GM21619 (cell line): ENCODE measurements around the gene TNIP1.

Experiments
- ATAC-seq: cut with Tn5 transposase; IDR thresholded peaks from one replicate; pipeline ENCODE4 v1.9.1; 2021; ENCODE audit not compliant: unreplicated experiment

The TNIP1 gene

DNA sequence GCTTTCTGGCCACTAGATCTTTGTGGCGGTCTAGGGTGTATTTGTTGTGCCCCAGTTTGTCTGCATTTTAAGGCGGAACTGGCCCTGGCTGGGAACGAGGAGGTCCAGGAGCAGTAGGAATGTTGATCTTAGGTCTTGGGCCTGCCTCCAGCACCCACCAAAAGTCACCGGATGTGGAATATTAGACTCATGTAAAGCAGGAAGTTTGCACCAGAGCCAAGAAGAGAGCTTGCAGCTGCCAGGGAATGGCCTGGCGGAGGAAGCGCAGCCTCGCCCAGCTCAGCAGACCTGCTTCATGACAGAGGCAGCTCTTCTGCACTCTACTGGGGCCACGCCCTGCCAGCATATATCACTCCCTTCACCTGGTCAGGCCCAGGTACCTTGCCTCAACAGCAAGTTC lies 57.2 kb downstream of the TNIP1 start:
- ATAC-seq: no peak

DNA sequence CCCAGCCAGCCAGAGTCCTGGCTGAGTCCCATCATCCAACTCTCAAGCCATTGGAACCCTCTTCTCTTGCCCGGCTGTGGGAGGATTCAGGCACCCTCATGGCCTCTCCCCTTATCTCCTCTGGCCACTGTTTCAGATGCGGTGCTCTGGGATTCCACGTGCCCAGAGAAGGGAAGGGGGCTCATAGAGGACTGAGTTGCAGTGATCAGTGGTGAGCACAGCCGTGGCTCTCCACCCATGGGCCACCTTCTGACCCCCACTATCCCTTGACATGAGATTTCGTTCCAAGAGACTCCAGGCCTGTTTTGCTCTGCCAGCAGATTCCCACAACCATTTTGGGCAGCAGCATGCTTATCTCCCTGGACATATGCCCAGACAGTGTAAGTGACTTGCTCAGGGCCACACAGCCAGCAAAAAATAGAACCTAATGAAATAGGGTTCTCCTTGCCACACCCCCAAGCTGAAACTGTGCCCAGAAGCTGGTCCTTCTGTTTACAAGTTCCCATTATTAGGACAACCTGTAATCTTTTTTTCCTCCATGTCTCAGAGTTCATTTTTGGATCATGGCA lies 57.7 kb downstream of the TNIP1 start:
- no peak for ATAC-seq

DNA sequence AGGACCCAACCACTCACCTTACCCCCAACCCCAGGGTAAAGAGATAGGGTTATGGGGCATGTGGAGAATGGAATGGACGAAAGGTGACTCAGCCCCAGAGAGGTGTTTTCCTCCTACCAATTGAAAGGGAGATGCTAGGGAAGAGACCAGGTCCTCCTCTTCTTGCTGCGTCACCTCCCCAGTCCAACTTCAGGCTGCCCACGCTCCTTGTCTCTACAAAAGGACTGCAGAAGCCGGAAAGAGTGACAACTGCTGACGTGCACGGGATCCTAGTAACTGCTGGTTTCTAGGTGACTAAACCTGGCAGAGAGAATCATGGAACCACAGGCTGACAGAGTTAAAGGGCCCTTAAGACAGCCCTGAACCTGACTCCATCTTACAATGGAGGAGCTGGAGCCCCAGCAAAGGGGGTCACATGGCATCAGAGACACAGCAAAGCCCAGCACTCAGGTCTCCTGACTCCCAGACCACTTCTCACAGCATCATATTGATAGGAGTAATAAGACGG lies 58.3 kb downstream of the TNIP1 start:
- ATAC-seq: no peak

DNA sequence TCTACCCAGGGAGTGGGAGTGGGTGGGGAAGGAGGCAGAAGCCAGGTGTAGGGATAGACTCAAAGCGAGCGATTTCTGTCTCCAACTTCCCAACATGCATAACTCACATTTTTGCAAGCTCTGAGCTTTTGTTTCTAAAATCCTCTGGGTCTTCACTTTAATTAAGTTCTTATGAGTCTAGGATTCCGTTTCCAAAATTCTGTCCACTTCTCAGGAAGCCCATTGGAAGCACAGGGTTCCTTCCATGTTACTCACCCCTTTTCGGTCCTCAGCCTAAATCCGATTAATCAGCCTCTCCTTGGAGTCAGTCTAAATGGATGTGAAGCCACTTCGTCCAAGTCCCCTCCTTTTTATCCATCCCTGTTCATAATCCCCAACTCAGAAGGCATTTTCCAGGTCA lies 59.1 kb downstream of the TNIP1 start:
- ATAC-seq: no peak

DNA sequence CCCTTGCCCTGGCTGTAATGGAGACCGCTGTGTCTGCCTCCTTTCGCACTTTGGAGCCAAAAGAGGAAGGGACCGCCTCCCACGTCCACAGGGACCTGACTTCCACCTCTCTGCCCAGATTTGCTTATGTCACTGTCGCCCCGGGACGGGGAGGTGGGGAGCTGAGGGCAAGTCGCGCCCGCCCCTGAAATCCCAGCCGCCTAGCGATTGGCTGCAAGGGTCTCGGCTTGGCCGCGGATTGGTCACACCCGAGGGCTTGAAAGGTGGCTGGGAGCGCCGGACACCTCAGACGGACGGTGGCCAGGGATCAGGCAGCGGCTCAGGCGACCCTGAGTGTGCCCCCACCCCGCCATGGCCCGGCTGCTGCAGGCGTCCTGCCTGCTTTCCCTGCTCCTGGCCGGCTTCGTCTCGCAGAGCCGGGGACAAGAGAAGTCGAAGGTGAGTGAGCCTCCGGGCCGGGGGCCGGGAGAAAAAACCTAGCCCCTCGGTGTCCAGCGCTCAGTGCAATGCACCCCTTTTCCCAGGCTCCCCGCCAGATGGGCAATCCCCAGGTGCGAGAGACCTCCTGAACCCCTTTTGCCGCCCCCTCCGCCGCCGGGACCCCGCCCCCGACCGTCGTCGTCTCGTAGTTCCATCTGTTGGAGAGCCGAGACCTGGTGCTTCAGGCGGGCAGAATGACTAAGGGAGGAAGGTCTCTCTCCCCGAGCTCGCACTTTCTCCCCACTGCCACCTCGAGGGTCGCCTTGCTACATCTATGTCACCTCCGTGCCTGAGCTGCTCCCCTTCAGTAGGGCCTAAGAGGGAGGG lies 60.3 kb downstream of the TNIP1 start, which contains the start of gene GPX3:
TSS of gene GPX3 (plus strand) at position 288 of the 807 bp plus-strand sequence. CDS start at position 352, 64 bp downstream.
- no peak for ATAC-seq

DNA sequence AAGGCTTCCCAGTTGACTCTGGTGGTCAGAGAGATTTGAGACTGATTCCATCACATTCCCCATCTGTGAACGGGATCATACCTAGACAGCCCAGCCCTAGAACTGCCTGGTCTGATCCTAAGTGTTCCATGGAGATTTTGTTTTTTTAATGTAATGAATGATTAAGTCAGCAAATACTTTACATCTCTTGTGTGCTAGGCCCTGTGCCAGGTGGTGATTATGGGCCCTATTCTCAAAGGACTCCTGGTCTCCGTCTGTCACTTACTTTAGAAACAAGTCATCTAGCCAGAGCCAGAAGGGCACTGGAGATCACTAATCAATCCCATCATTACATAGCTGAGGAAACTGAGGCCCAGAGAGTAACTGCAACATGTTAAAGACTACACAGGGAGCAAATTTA lies 61.5 kb downstream of the TNIP1 start:
- no peak for ATAC-seq

DNA sequence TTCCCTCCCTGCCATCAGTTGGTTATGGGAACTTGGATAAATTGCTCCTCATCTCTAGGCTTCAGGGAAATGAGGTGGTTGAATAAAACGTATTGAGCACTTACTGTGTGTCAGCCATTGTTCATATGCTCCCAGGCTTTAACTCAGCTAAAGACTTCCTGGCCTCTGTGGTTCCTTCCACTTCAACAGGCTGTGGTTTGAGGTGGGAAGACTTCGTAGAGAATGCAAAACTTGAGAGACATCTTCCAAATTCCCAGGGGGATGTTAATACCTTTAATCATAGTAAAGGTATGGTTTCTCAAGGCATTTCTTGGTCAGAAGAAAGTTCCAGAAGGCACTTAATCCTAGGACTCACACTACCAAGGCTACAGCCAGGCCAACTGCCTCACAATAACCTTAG lies 62.0 kb downstream of the TNIP1 start:
- ATAC-seq: no peak

DNA sequence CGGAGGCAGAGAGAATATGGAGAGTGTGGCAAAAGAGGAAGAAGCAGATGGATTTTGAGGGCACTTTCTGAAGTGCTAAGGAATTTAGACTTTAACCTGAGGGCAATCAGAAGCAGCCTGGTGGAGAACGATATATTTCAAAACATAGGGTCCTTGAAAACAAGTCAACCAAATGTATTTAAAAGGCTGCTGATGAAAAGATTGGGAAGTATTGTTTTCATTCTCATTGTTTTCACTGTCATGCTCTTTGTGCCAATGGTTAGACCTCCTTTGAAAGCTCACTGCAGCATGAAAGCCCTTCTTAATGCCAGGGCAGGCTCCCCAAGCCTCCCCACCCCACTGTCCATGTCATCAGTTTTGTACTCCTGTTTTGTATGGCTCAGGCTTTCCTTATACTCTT lies 62.9 kb downstream of the TNIP1 start:
- no peak for ATAC-seq

DNA sequence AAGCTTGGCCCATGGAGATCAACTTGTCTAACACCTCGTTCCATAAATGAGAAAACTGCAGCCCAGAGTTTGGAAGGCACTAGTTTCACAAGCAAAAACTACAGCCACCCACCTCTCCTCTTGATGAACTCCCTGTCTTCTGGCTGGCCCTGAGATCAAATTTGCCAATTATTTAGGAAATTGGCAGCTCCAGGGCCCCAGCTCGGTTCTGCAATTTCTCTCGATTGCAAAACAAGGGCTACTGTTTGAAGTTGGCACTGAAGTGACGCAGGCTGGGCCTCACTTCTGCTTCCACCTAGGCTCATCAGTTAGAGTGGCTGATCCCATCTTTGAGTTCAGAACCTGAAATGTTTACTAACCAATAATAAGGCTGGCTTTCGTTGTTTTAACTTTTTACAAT lies 64.1 kb downstream of the TNIP1 start:
- no peak for ATAC-seq

DNA sequence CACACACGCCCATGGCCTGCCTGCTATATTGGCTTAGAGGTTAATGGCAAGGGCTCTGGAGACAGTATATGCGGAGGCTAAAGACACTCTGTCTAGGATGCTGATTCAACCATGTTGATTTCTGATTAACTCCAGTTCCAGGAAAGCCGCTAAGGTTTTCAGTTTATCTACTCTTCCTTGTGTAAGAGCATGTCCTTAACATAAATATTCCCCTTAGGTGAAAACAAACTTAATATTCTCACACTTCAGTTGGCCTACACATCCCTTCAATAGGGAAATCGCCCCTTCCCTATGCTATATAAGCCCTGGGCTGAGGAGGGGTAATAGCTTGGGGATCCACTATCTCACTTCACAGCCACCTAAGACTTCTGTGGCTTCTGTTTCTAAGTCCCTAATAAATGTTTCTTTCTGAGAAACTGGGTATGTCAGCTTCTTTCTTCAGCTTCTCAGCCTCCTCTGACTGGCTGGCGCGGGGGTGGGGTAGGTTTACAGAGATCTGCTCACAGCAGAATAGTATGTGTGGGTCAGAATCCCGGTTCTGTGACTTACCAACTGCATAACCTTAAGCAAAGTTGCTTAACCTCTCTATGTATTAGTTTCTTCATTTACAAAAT lies 64.8 kb downstream of the TNIP1 start:
- ATAC-seq: no peak

DNA sequence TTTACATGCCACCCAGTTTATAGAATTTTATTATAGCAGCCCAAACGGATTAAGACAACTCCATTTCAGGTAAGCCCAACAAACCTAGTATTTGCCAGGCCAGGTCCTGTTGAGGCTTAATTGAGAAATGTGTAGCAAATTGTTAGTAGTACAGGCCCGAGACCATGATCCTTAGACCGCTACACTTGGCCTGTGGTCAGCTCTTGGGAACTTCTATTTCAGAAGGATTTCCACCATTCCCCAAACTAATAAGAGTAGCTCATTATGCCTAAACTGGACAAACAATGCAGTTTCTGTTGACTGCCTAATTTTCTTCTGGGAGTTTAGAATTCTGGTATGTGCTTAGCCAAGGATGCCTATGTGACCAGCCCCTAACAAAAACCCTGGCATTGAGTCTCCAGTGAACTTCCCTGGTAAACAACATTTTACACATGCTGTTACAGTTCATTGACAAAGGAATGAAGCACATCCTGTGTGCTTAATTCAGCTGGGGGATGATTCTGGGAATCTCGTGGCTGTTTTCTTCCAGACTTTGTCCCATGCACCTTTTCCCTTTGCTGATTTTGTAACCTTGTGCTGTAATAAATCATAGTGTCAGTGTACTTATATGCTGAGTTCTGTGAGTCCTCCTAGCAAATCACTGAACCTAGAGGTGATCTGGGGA lies 66.0 kb downstream of the TNIP1 start:
- no peak for ATAC-seq

DNA sequence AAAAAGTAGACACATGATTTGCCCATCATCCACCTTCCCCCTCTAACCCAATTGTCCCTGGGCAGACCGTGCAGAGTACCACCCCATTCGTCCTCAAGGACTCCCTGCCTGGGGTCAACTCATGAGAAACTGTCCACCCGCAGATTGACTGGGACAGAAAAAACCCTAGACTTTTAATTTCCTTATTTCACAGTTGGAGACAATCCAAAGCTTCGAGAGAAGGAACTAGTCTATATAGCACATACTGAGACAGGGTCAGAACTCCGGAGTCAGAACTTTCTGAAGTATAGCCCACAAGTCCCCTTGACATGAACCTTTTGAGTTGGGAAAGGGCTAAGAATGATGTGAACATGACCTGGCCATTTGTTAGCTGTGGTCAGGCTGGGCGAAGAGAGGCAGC lies 68.0 kb downstream of the TNIP1 start:
- ATAC-seq: no peak

DNA sequence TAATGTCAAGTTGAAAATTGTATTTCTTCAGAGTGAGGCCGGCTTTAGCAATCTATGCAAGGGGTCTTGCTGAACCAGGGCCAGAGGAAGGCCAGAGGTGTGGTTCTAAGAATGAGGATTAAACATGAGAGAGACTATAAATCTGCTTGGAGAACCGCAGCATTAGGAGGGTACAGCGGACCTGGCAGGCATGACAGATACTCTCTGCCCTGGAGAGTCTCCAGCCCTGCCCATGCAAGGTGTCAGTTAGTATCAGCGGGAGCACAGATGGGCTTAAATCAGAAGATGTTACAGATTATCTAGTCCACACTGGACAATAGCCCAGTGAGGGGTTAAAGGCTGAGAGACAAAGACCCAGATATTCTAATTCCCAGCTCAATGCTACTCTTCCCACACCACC lies 71.9 kb downstream of the TNIP1 start:
- no peak for ATAC-seq

DNA sequence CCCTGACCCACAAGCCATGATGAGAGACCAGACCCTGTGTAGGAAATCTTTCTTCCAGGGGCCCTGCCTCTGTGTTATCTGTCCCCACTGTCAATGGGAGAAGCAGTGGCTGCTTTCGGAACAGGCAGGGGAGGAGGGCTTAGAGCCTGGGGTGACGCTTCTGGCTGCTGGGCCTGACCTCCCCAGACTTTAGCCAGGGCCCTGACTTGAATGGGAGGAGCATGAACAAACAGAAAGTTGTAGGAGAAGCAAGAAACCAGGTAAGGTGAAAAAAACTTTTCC lies 72.7 kb downstream of the TNIP1 start:
- no peak for ATAC-seq

DNA sequence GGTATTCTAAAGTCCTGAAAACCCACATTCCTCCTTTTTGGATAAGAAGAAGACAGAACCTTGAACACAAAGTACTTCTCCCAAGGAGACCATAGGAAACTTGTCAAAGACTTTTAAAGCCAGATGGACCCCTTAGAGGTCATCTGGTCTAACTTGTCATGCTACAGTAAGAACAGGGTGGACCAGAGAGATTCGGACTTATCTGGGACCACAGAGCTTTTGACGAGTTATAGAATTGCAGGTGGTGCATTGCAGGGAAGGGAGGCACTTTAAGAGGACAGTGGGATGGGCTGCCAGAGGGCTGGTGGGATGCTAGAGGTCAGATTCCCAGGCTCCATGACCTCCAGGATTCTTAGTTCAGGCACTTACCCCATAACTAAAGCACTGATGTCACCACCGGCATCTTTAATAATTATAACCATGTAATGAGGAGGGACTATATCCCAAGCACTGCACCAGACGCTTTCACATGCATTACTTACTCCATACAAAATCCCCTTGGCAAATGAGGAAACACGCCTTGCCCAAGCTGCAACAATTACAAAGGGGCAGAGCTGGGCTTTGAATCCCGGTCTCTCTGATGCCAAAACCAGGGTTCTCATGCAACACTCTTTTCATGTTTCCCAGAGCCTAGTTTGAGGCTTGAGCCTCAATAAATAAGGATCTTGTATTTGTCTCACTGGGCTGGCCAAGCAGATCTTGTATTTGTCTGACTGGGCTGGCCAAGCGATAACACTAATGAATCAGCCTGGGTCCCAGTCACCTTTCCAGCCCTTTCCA lies 73.2 kb downstream of the TNIP1 start:
- no peak for ATAC-seq

DNA sequence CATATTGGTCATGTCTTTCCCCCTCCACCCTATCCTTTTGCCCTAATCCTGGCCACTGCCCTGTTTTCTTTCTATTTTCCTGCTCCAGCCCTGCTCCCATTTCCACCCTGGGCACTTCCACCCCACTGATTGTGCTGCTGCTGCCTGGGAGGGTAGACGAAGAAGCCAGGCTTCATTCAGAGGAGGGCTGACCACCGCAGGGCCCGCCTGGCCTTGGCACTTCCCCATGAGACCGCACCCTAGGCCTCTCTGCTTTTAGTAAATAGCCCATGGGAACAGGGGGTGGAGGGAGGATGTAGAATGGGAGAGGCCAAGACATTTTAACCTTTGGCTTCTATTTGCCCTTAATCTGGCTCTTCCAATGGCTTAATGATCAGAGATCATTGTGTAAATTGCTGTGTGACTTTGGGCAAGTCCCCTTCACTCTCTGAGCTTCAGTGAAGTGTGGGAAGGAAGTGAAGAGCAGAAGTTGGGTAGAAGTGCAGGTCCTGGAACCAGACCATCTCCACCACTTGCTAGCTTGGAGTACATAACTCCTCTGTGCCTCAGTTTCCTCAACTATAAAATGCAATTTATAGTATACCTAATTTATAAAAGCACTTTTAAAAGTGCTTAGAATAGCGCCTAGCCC lies 74.0 kb downstream of the TNIP1 start:
- no peak for ATAC-seq

DNA sequence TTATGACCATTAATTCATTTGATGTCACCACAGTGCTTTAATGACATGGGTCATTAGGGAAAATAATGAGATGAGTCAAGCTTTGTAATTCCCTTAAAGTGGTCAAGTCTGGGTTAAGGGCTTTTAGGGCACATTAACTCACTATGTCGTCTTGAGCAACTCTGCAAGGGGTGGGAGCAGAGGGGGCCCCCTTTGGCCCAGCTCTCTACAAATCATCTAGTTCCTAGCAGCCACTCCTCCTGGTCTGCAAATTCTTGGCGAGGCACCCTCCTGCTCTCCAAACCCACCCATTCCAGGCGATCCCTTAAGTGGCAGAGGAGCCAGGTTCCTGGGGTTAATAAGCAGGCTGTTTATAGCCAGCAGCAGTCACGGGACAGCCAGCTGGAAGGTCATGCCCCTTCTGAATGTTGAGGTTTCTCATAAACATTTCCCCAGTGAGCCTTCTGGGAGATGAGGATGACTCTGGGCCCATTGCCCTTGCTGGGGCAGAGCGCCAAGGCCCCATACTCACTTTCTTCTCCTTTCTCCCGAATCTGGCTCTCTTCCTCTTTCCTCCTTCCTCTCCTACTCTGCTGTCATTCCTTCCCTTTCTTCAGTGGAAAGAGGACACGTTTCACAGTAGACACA lies 74.8 kb downstream of the TNIP1 start:
- ATAC-seq: no peak

DNA sequence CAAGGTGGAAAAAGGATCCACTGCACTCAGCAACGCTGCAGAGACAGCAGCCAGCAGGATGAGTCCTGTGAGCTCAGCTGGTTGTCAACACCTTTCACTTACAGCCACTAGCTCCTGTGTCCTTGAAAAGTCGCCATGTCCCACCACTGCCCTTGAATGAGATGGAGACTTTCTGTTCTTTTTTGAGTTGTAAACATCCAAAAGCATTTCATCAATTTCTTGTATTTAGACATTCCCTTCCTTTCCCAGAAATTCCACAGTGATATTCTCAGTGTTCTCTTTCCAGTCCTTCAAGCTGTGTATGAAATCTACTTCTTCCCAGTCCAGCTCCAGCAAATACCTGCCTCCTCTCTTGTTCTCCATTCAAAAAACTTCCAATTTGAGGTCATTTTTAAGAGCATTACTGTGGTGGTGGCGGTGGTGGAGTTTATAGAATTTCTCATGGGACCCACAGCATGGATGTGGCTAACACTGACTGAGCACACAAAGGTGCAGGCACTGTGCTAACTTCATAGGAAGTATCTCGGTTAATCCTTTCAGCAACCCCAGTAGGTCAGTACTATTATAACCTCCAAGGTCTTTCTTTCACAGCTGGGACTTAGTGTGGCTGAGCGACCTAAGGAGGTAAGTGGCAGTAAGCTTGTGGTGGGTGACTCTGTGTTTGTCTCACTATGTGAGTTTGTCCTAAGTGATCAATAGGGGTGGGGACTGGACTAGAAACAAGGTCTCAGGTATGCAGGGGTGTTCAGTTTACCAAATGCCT lies 75.5 kb downstream of the TNIP1 start:
- no peak for ATAC-seq

DNA sequence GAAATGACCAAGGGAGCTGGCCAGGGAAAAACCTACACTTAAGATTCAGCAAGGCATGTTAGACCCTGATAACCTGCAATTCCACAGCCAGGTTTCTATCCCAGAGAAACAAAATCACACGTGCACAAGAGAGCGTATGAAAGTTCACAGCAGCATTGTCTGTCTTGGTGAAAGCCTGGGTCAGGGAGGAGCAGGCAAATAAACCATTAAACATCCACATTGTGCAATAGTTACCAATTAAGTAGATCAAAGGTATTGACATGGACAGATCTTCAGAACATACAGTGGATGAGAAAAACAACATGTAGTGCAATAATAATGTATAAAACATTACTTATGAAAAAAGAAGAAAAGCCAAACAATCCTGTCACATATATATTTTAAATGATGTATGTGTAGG lies 76.3 kb downstream of the TNIP1 start:
- ATAC-seq: no peak

DNA sequence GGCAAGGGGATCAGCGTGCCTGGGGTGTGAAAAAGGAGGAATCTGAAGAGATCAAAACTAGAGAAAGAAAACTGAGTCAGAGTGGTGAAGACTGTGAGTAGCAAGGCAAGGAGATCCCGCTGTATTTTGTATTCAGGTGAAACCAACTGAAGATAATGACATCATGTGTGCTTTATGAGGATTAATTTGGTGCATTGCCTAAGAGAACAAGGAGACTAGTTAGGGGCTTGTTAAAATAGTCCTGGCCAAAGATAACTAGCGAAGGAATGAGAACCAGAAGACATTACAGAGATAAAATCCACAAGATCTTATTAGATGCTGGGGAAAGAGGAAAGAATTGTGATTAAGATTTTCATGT lies 77.4 kb downstream of the TNIP1 start:
- ATAC-seq: no peak
